IPS-18a (cell line): ENCODE measurements around the gene LY6G5C.

Source experiments
- H3K27ac ChIP-seq: one replicate; pipeline ENCODE4 v1.5.1; 2013; ENCODE audit warnings: low read length
- H3K27me3 ChIP-seq: one replicate; pipeline ENCODE4 v1.6.1; 2013; ENCODE audit warnings: mild to moderate bottlenecking, low read length; ENCODE audit not compliant: control insufficient read depth, insufficient read depth
- H3K36me3 ChIP-seq: one replicate; pipeline ENCODE4 v1.6.1; 2013; ENCODE audit warnings: low read depth, low read length; ENCODE audit not compliant: control insufficient read depth
- H3K4me1 ChIP-seq: one replicate; pipeline ENCODE4 v1.6.1; 2013; ENCODE audit warnings: low read depth, low read length; ENCODE audit not compliant: control insufficient read depth
- H3K4me3 ChIP-seq: one replicate; pipeline ENCODE4 v1.5.1; 2013; ENCODE audit warnings: low read length
- H3K9ac ChIP-seq: one replicate; pipeline ENCODE4 v1.6.1; 2013; ENCODE audit warnings: mild to moderate bottlenecking, low read length, moderate library complexity
- H3K9me3 ChIP-seq: one replicate; pipeline ENCODE4 v1.6.1; 2013; ENCODE audit warnings: low read depth, low read length; ENCODE audit not compliant: control insufficient read depth

The LY6G5C gene

GRCh38 chr6:31626952-31627351 is 53.9 kb downstream of the LY6G5C start:
- no peak overlapping the region for H3K27ac ChIP-seq
- H3K36me3 ChIP-seq, result peaks cover 98% of the 10 kb centered on the region
- H3K27me3 ChIP-seq, result no peaks in the 10 kb centered on the region
- H3K9ac ChIP-seq, result no peak overlapping the region
- H3K9me3 ChIP-seq, result no peaks in the 10 kb centered on the region
- H3K4me3 ChIP-seq, result no peak overlapping the region
- H3K4me1 ChIP-seq, result peaks cover 4% of the 10 kb centered on the region
